Hepatocyte (in vitro differentiated cells): Measurements from ENCODE around the gene RBM47. TPM values are rescaled to one million over a fixed set of nuclear protein-coding genes. Genes with fewer than 3 reads are reported as not detected.

Source experiments
- DNase-seq: peaks from one replicate; pipeline ENCODE4 v3.0.0-alpha.2; 2016; ENCODE audit warnings: low spot score
- H2AFZ ChIP-seq: fragments of 200-600 bp; sonication (generic); 2 replicates; pipeline ENCODE4 v1.6.0; 2016; ENCODE audit warnings: antibody characterized with exemption, mild to moderate bottlenecking
- H3K27ac ChIP-seq: fragments of 200-600 bp; sonication (generic); 2 replicates; pipeline ENCODE4 v1.5.1; 2016; ENCODE audit warnings: mild to moderate bottlenecking
- H3K27me3 ChIP-seq: fragments of 200-600 bp; sonication (generic); 2 replicates; pipeline ENCODE4 v1.6.1; 2016
- H3K36me3 ChIP-seq: fragments of 200-600 bp; sonication (generic); replicated peaks from 2 replicates; pipeline ENCODE4 v1.5.1; 2016; ENCODE audit warnings: low read depth; ENCODE audit not compliant: insufficient read depth
- H3K4me1 ChIP-seq: fragments of 200-600 bp; sonication (generic); 2 replicates; pipeline ENCODE4 v1.5.1; 2016; ENCODE audit warnings: mild to moderate bottlenecking, moderate library complexity; ENCODE audit not compliant: insufficient read depth
- H3K4me2 ChIP-seq: fragments of 200-600 bp; sonication (generic); 2 replicates; pipeline ENCODE4 v1.6.0; 2016
- H3K4me3 ChIP-seq: fragments of 200-600 bp; sonication (generic); 2 replicates; pipeline ENCODE4 v1.5.1; 2016; ENCODE audit warnings: mild to moderate bottlenecking
- H3K79me2 ChIP-seq: fragments of 200-600 bp; sonication (generic); 2 replicates; pipeline ENCODE4 v1.6.0; 2017; ENCODE audit warnings: mild to moderate bottlenecking
- H3K9me2 ChIP-seq: fragments of 200-600 bp; sonication (generic); replicated peaks from 2 replicates; pipeline ENCODE4 v1.6.0; 2017; ENCODE audit warnings: mild to moderate bottlenecking; ENCODE audit not compliant: insufficient read depth
- H3K9me3 ChIP-seq: fragments of 200-600 bp; sonication (generic); 2 replicates; pipeline ENCODE4 v1.5.1; 2016; ENCODE audit warnings: low read depth, mild to moderate bottlenecking
- H4K20me1 ChIP-seq: fragments of 200-600 bp; sonication (generic); 2 replicates; pipeline ENCODE4 v1.6.0; 2016; ENCODE audit warnings: mild to moderate bottlenecking; ENCODE audit not compliant: insufficient read depth, poor library complexity, severe bottlenecking
- CTCF ChIP-seq: fragments of 200-600 bp; sonication (generic); IDR thresholded peaks from 2 replicates; pipeline ENCODE4 v1.5.1; 2016; ENCODE audit warnings: antibody characterized with exemption, mild to moderate bottlenecking; ENCODE audit not compliant: poor library complexity
- EZH2 ChIP-seq: fragments of 200-600 bp; sonication (generic); IDR thresholded peaks from 2 replicates; pipeline ENCODE4 v1.6.1; 2016; ENCODE audit warnings: antibody characterized with exemption, mild to moderate bottlenecking, borderline replicate concordance
- EZH2phosphoT487 ChIP-seq: fragments of 200-600 bp; sonication (generic); IDR thresholded peaks from one replicate; pipeline ENCODE4 v1.6.1; 2018; ENCODE audit warnings: antibody characterized with exemption, mild to moderate bottlenecking, low read depth, moderate library complexity; ENCODE audit not compliant: unreplicated experiment, severe bottlenecking
- WGBS: methylation state at CpG from one replicate; pipeline ENCODE4 v1.1.6; 2016; ENCODE audit warnings: low lambda C conversion rate; ENCODE audit errors: missing lambda C conversion rate; 5-methylcytosine and 5-hydroxymethylcytosine counted together
- polyA plus RNA-seq: library from polyadenylated mRNA; unstranded; fragments of >200 nt; fragmentation: Nextera tagmentation; extraction: Ambion mirVana; gene quantifications from 2 replicates; pipeline ENCODE4 v1.2.1, GENCODE V29; 2016
- total RNA-seq: library from RNA; depleted of rRNA; stranded (reverse); fragments of >200 nt; gene quantifications from 2 replicates; pipeline ENCODE4 v1.2.3, GENCODE V29; 2014

The RBM47 gene
- total and polyA plus RNA-seq, 2 experiments from 2014 or later, result 49.8 to 137 TPM

- H3K4me3 ChIP-seq, result no peak overlapping the region
- H3K27ac ChIP-seq, result peak overlapping the region; percentile 23
- no peaks in the 10 kb centered on the region for H3K9me3 ChIP-seq
- H3K4me1 ChIP-seq, result peaks cover 3% of the 10 kb centered on the region
- TF ChIP-seq EZH2 (no peak), CTCF (no peak), EZH2phosphoT487 (no peak)
- H2AFZ ChIP-seq, result no peak overlapping the region
- 84% methylated on average over 10 of the region's 10 CpGs for WGBS
- H3K79me2 ChIP-seq, result peaks cover 7% of the 10 kb centered on the region
- H4K20me1 ChIP-seq, result no peaks in the 10 kb centered on the region
- no peak for DNase-seq
- H3K36me3 ChIP-seq, result no peaks in the 10 kb centered on the region
- H3K4me2 ChIP-seq, result no peak overlapping the region
- H3K9me2 ChIP-seq, result no peaks in the 10 kb centered on the region
- H3K27me3 ChIP-seq, result no peaks in the 10 kb centered on the region
These were observed 98.6 kb downstream of the RBM47 start for GRCh38 chr4:40530961-40531635.

DNA sequence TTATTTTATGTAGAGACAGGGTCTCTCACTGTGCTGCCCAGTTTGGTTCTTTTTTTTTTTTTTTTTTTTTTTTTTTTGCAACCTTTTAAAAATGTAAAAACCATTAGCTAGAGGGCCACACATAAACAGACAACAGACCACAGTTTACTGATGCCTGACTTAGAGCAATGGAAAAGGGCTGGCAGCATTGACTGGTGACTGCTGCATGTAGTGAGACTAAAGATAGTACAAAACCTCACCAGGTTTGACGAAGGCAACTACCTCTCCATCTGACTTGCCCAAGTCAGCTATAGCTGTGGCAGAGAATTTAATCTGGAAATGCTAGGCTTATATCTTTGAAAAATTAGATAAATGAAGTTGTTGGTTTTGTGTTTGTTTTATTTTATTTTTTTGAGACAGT is 102.9 kb downstream of the RBM47 start:
- H3K4me2 ChIP-seq, result no peak overlapping the region
- H2AFZ ChIP-seq, result no peak overlapping the region
- WGBS, result 93% methylated on average over 1 of the region's 1 CpG
- H3K27me3 ChIP-seq, result no peaks in the 10 kb centered on the region
- no peak for DNase-seq
- peaks cover 10% of the 10 kb centered on the region for H3K4me1 ChIP-seq
- no peaks in the 10 kb centered on the region for H3K36me3 ChIP-seq
- H3K27ac ChIP-seq, result peak overlapping the region; percentile 87
- no peaks in the 10 kb centered on the region for H3K9me3 ChIP-seq
- TF ChIP-seq EZH2phosphoT487, result no peak
- no peak for TF ChIP-seq EZH2
- TF ChIP-seq CTCF, result no peak
- H4K20me1 ChIP-seq, result no peaks in the 10 kb centered on the region
- peaks cover 22% of the 10 kb centered on the region for H3K79me2 ChIP-seq
- no peaks in the 10 kb centered on the region for H3K9me2 ChIP-seq
- H3K4me3 ChIP-seq, result no peak overlapping the region

DNA sequence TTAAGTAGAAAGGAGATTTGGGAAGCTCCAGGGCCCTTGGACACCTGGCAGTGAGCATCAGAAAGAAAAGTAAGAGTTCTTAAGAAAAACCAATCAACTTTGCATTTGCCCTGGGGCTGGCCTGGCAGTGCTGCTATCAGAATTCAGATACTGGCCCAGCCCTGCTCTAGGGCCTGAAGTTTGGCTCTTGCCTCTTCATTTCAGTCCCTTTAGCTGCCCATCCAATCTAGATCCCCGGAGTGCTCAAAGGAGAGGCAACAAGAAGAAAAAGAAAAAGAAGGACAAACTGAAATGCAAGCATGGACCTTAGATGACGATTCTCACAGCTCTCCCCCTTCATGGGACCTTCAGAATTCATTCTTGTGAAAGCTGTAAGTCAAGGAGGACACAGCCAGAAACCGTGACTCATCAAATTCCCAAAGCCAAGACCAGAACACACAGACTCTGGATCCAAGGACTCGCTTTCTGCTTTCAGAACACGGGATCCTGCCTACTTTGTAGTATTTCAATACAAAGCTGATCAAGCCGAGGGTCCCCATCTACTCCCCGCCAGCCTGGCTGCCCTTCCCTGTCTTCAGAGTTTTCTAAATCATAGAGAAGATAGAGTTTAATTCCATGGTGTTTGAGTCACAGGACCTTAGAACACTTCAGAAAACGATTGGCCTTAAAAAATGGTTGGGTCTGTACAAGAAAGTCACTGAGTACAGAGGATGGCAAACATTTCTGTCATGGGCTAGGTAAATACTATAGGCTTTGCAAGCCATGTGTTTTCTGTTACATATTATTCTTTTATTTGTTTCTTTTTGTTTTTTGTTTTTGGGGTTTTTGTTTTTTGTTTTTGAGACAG is 103.7 kb downstream of the RBM47 start:
- peaks cover 10% of the 10 kb centered on the region for H3K4me1 ChIP-seq
- no peaks in the 10 kb centered on the region for H4K20me1 ChIP-seq
- no peaks in the 10 kb centered on the region for H3K9me3 ChIP-seq
- peaks cover 29% of the 10 kb centered on the region for H3K79me2 ChIP-seq
- no peaks in the 10 kb centered on the region for H3K36me3 ChIP-seq
- WGBS, result 58% methylated on average over 8 of the region's 8 CpGs
- peak overlapping the region; percentile 41 for H2AFZ ChIP-seq
- H3K4me3 ChIP-seq, result no peak overlapping the region
- H3K27me3 ChIP-seq, result no peaks in the 10 kb centered on the region
- TF ChIP-seq EZH2phosphoT487, result no peak
- TF ChIP-seq EZH2, result no peak
- TF ChIP-seq CTCF, result no peak
- H3K27ac ChIP-seq, result peak overlapping the region; percentile 87
- peak overlapping the region; percentile 21 for H3K4me2 ChIP-seq
- DNase-seq, result peak; percentile 64
- H3K9me2 ChIP-seq, result no peaks in the 10 kb centered on the region
